ENCODE measurements around the gene BABAM2. TPM values are rescaled to one million over a fixed set of nuclear protein-coding genes. Genes with fewer than 3 reads are reported as not detected.

BABAM2 gene
- total and polyA plus RNA-seq, 4 donors = 9.9 to 17.0 (median 13.9) TPM

DNA sequence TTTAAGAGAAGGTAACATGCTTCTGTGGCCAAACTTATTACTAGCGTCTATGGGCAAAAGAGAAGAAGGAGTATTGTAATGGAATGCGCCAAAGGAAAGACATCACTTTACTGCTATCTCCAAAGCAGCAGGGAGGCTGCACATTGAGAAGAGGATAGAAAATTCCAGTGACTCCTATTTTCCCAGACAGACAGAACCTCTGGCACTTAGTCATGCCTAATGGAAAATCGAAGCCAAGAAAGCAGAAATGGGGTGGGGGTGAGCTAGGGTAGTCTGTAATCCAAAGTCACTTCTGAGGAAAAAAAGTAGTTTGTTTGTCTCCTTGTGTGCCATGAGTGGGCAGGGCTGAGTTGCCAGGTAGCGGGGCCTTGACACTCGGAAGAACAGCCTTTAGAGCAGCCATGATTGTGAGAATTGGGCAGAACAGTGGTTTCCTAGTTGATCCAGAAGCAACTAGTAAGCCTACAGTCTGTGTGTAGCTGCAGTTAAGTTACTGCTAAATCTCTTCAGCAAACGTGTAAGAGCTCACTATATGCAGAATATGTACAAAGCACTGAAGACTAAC, 422.8 kb downstream of the BABAM2 start (continued):
- TF ChIP-seq TAF1 (conservative IDR thresholded peaks at IDR 0.05) = no peak

DNA sequence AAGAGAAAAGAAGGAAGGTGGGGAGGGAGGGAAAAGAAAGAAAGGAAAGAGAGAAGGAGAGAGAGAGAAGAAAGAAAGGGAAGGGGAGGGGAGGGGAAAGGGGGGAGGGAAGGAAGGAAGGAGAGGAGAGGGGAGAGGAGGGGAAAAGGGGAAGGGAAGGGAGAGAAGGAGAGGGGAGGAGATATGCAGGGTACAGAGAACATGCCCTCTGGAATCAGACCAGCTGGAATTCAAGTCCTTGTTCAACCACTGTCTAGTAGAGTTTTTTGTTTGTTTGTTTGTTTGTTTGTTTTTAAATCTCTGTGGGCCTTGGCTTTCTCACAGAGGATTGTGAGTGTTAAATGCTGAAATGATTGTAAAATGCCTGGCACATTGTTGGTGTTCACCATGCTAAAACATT, 424.4 kb downstream of the BABAM2 start:
- H3K9ac ChIP-seq (ENCODE audit: low read depth in 1 of 2, low read length in 2 of 2) = no peak overlapping the region
- H3K27ac ChIP-seq (ENCODE audit: low read depth in 1 of 2, low read length in 2 of 2) = no peak overlapping the region
- H3K9me3 ChIP-seq (ENCODE audit: control insufficient read depth in 4 of 4, low read length in 3 of 4) = no peaks in the 10 kb centered on the region
- no peak overlapping the region for H3K4me3 ChIP-seq (ENCODE audit: low read depth in 1 of 3, low read length in 3 of 3)
- H3K36me3 ChIP-seq (ENCODE audit: control insufficient read depth in 4 of 4, insufficient read depth in 3 of 4, low read depth in 1 of 4, low read length in 3 of 4) = no peaks in the 10 kb centered on the region
- no peaks in the 10 kb centered on the region for H3K27me3 ChIP-seq (ENCODE audit: control insufficient read depth in 4 of 4, insufficient read depth in 4 of 4, low read length in 3 of 4)
- TF ChIP-seq, protein P1, sequence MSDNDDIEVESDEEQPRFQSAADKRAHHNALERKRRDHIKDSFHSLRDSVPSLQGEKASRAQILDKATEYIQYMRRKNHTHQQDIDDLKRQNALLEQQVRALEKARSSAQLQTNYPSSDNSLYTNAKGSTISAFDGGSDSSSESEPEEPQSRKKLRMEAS (IDR thresholded peaks at IDR 0.05) = no peak
- TF ChIP-seq TAF1 (conservative IDR thresholded peaks at IDR 0.05) (no peak), RXRA (IDR thresholded peaks at IDR 0.05) (no peak)
- TF ChIP-seq, protein P2, sequence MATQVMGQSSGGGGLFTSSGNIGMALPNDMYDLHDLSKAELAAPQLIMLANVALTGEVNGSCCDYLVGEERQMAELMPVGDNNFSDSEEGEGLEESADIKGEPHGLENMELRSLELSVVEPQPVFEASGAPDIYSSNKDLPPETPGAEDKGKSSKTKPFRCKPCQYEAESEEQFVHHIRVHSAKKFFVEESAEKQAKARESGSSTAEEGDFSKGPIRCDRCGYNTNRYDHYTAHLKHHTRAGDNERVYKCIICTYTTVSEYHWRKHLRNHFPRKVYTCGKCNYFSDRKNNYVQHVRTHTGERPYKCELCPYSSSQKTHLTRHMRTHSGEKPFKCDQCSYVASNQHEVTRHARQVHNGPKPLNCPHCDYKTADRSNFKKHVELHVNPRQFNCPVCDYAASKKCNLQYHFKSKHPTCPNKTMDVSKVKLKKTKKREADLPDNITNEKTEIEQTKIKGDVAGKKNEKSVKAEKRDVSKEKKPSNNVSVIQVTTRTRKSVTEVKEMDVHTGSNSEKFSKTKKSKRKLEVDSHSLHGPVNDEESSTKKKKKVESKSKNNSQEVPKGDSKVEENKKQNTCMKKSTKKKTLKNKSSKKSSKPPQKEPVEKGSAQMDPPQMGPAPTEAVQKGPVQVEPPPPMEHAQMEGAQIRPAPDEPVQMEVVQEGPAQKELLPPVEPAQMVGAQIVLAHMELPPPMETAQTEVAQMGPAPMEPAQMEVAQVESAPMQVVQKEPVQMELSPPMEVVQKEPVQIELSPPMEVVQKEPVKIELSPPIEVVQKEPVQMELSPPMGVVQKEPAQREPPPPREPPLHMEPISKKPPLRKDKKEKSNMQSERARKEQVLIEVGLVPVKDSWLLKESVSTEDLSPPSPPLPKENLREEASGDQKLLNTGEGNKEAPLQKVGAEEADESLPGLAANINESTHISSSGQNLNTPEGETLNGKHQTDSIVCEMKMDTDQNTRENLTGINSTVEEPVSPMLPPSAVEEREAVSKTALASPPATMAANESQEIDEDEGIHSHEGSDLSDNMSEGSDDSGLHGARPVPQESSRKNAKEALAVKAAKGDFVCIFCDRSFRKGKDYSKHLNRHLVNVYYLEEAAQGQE (IDR thresholded peaks at IDR 0.05) = no peak
- TF ChIP-seq, protein P3, sequence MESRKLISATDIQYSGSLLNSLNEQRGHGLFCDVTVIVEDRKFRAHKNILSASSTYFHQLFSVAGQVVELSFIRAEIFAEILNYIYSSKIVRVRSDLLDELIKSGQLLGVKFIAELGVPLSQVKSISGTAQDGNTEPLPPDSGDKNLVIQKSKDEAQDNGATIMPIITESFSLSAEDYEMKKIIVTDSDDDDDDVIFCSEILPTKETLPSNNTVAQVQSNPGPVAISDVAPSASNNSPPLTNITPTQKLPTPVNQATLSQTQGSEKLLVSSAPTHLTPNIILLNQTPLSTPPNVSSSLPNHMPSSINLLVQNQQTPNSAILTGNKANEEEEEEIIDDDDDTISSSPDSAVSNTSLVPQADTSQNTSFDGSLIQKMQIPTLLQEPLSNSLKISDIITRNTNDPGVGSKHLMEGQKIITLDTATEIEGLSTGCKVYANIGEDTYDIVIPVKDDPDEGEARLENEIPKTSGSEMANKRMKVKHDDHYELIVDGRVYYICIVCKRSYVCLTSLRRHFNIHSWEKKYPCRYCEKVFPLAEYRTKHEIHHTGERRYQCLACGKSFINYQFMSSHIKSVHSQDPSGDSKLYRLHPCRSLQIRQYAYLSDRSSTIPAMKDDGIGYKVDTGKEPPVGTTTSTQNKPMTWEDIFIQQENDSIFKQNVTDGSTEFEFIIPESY (IDR thresholded peaks at IDR 0.05) = no peak
- no peaks in the 10 kb centered on the region for H3K4me1 ChIP-seq (ENCODE audit: control insufficient read depth in 4 of 4, insufficient read depth in 4 of 4, low read length in 3 of 4)
- DNase-seq (ENCODE audit: low spot score) = no peak

DNA sequence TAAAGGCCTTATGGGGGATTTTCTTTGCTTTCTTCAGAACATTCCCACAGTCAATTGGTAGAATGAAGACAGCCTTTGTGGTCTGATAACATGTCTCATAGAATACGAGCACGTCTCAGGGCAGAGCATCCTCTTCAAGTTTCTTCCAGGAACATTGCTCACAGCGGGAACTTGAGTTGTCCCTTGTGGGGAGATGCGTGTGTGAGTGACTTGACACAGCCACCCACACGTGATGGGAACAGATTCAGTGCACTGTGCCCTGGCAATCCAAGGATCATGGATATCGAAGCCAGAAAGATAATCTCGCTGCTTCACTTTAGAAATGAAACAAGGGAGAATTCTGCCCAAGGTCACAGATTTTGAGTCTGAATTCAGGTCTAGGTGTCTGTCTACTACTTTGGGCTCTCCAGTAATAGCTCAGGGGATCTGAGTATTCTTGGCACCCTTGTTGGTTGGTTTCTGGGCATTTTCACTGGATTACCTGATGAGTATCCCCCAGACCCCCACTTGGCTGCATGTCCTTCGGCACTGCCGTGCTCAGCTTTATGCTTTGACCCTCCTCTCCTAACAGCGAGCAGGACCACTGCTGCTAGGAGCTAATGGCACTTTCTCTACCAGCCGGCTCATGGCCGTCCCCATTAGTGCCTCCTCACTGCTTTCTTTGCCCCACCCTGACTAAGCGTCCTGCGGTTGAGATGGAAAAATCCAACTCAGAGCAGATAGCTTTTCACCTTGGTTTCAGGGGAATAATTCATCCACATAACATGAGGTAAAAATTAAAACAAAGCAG, 426.2 kb downstream of the BABAM2 start:
- H3K27ac ChIP-seq (ENCODE audit: low read depth in 1 of 2, low read length in 2 of 2) = no peak overlapping the region
- 97% methylated on average over 14 of the region's 14 CpGs for WGBS
- no peak overlapping the region for H3K9ac ChIP-seq (ENCODE audit: low read depth in 1 of 2, low read length in 2 of 2)
- no peaks in the 10 kb centered on the region for H3K36me3 ChIP-seq (ENCODE audit: control insufficient read depth in 4 of 4, insufficient read depth in 3 of 4, low read depth in 1 of 4, low read length in 3 of 4)
- no peaks in the 10 kb centered on the region for H3K27me3 ChIP-seq (ENCODE audit: control insufficient read depth in 4 of 4, insufficient read depth in 4 of 4, low read length in 3 of 4)
- H3K4me3 ChIP-seq (ENCODE audit: low read depth in 1 of 3, low read length in 3 of 3) = no peak overlapping the region
- no peaks in the 10 kb centered on the region for H3K9me3 ChIP-seq (ENCODE audit: control insufficient read depth in 4 of 4, low read length in 3 of 4)
- H3K4me1 ChIP-seq (ENCODE audit: control insufficient read depth in 4 of 4, insufficient read depth in 4 of 4, low read length in 3 of 4) = no peaks in the 10 kb centered on the region
- DNase-seq (ENCODE audit: low spot score) = no peak
- TF ChIP-seq NR2F2 (IDR thresholded peaks at IDR 0.05) (no peak), TAF1 (conservative IDR thresholded peaks at IDR 0.05) (no peak), YY1 (IDR thresholded peaks at IDR 0.05) (no peak), EGR1 (IDR thresholded peaks at IDR 0.05; ENCODE audit: low read depth in 2 of 2) (no peak), RAD21 (IDR thresholded peaks at IDR 0.05) (no peak), FOXA2 (IDR thresholded peaks at IDR 0.05) (no peak), JUND (IDR thresholded peaks at IDR 0.05) (no peak), HNF4A (conservative IDR thresholded peaks at IDR 0.05) (no peak), FOXA1 (IDR thresholded peaks at IDR 0.05) (no peak), GABPA (IDR thresholded peaks at IDR 0.05 in 1 of 2, conservative IDR thresholded peaks at IDR 0.05 in 1 of 2) (no peak), RXRA (IDR thresholded peaks at IDR 0.05) (no peak), HNF4G (IDR thresholded peaks at IDR 0.05) (no peak)
- TF ChIP-seq, protein P1 (IDR thresholded peaks at IDR 0.05) = no peak
- TF ChIP-seq, protein P4, sequence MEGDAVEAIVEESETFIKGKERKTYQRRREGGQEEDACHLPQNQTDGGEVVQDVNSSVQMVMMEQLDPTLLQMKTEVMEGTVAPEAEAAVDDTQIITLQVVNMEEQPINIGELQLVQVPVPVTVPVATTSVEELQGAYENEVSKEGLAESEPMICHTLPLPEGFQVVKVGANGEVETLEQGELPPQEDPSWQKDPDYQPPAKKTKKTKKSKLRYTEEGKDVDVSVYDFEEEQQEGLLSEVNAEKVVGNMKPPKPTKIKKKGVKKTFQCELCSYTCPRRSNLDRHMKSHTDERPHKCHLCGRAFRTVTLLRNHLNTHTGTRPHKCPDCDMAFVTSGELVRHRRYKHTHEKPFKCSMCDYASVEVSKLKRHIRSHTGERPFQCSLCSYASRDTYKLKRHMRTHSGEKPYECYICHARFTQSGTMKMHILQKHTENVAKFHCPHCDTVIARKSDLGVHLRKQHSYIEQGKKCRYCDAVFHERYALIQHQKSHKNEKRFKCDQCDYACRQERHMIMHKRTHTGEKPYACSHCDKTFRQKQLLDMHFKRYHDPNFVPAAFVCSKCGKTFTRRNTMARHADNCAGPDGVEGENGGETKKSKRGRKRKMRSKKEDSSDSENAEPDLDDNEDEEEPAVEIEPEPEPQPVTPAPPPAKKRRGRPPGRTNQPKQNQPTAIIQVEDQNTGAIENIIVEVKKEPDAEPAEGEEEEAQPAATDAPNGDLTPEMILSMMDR (IDR thresholded peaks at IDR 0.05; ENCODE audit: low read depth, low read length, missing input control) = no peak
- TF ChIP-seq, protein P2 (IDR thresholded peaks at IDR 0.05) = no peak
- TF ChIP-seq, protein P5, sequence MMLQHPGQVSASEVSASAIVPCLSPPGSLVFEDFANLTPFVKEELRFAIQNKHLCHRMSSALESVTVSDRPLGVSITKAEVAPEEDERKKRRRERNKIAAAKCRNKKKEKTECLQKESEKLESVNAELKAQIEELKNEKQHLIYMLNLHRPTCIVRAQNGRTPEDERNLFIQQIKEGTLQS (IDR thresholded peaks at IDR 0.05) = no peak

Measured in liver (tissue), 9 donors.